ENCODE results near the gene PIKFYVE. TPM values are rescaled to one million over a fixed set of nuclear protein-coding genes. Genes with fewer than 3 reads are reported as not detected.
A peak's percentile ranks its signal among the peaks of the same experiment; 100 is the strongest.
"Not testable (repeated sequence)": the region's sequence is repeated elsewhere in the genome, so short reads cannot be mapped to it uniquely, and the experiment has no call there.

Gene PIKFYVE
- 10 to 100 TPM; 50.6 to 51.2 TPM for total RNA-seq
- 1 to 10 TPM; 5.3 to 6.6 (median 5.4) TPM for polyA plus RNA-seq
- total RNA-seq: 88.4 to 176 (median 132) reads per million in 6 experiments

- DNase-seq (peak; percentile 65 to 93 (median 85)), ATAC-seq (peak; percentile 82 to 83)
- POLR2A ChIA-PET: interaction anchor here (0.8 to 8.1 kb wide), 7 partner anchors 12 to 1101 kb away, joined by 3 to 98 read pairs (median 5); partner anchors contain the start of genes CREB1, IDH1 and METTL21A
- H3K36me3 Mint-ChIP-seq: peaks cover 0 to 7% (median 4%) of the 10 kb centered on the region in 3 donors
- no peaks in the 10 kb centered on the region for H3K27me3 Mint-ChIP-seq
- no peaks in the 10 kb centered on the region for H3K9me3 Mint-ChIP-seq
- H3K27ac Mint-ChIP-seq: peak within 1 kb of the TSS; percentile 94 to 99 (median 98)
- peak within 1 kb of the TSS; percentile 88 to 99 (median 96) for H3K4me3 Mint-ChIP-seq
- H3K4me1 Mint-ChIP-seq: peaks cover 19 to 57% (median 49%) of the 10 kb centered on the region in 4 donors
These were observed at the start of gene PIKFYVE for GRCh38 chr2:208265801-208266552. TSS of gene PIKFYVE (plus strand) at chr2:208266255. CDS start at chr2:208271520, 5,265 bp downstream.

GRCh38 chr2:208221873-208222272 is 44.2 kb upstream of the PIKFYVE start:
- H3K36me3 Mint-ChIP-seq, H3K27ac Mint-ChIP-seq, H3K27me3 Mint-ChIP-seq: not testable (repeated sequence)

GRCh38 chr2:208222351-208222750 is 43.7 kb upstream of the PIKFYVE start:
- DNase-seq: no peak
- H3K27ac Mint-ChIP-seq: no peak overlapping the region
- POLR2A ChIA-PET: no interaction called here
- no peak overlapping the region for H3K4me3 Mint-ChIP-seq
- no peaks in the 10 kb centered on the region for H3K36me3 Mint-ChIP-seq
- H3K9me3 Mint-ChIP-seq: peaks cover 0 to 16% (median 0%) of the 10 kb centered on the region in 9 donors
- no peaks in the 10 kb centered on the region for H3K4me1 Mint-ChIP-seq
- ATAC-seq: no peak
- peaks cover 0 to 9% (median 0%) of the 10 kb centered on the region in 5 donors for H3K27me3 Mint-ChIP-seq

More at GRCh38 chr2:208221873-208222272, 44.2 kb upstream of the PIKFYVE start:
- H3K4me1 Mint-ChIP-seq, POLR2A ChIA-PET, ATAC-seq, DNase-seq, H3K4me3 Mint-ChIP-seq: not testable (repeated sequence)
- peaks cover 0 to 16% (median 0%) of the 10 kb centered on the region in 9 donors for H3K9me3 Mint-ChIP-seq

- Mint-ChIP-seq H3K27ac (no peak overlapping the region), H3K27me3 (peaks cover 0 to 9% (median 0%) of the 10 kb centered on the region in 5 donors), H3K4me1 (no peaks in the 10 kb centered on the region), H3K9me3 (peaks cover 0 to 12% (median 1%) of the 10 kb centered on the region in 9 donors), H3K4me3 (no peak overlapping the region), H3K36me3 (no peaks in the 10 kb centered on the region)
- DNase-seq (no peak), ATAC-seq (no peak)
- POLR2A ChIA-PET: no interaction called here
These were observed 41.3 kb upstream of the PIKFYVE start for GRCh38 chr2:208224802-208225201.

- DNase-seq (no peak), ATAC-seq (no peak)
- Mint-ChIP-seq H3K4me3 (no peak overlapping the region), H3K9me3 (peaks cover 0 to 19% (median 13%) of the 10 kb centered on the region in 9 donors), H3K36me3 (peaks cover 0 to 7% (median under 1%) of the 10 kb centered on the region in 3 donors), H3K27ac (no peak overlapping the region), H3K4me1 (no peaks in the 10 kb centered on the region), H3K27me3 (peaks cover 0 to 4% (median 0%) of the 10 kb centered on the region in 5 donors)
- POLR2A ChIA-PET: no interaction called here
These were observed 38.3 kb upstream of the PIKFYVE start for GRCh38 chr2:208227581-208228232.

- POLR2A ChIA-PET: no interaction called here
- ATAC-seq (no peak), DNase-seq (no peak)
- peaks cover 0 to 25% (median 13%) of the 10 kb centered on the region in 9 donors for H3K9me3 Mint-ChIP-seq
- H3K27me3 Mint-ChIP-seq: peaks cover 0 to 4% (median 0%) of the 10 kb centered on the region in 5 donors
- H3K36me3 Mint-ChIP-seq: peaks cover 0 to 7% (median 3%) of the 10 kb centered on the region in 3 donors
- no peak overlapping the region for H3K27ac Mint-ChIP-seq
- H3K4me3 Mint-ChIP-seq: no peak overlapping the region
- H3K4me1 Mint-ChIP-seq: no peaks in the 10 kb centered on the region
These were observed 37.6 kb upstream of the PIKFYVE start for GRCh38 chr2:208228476-208228875.

- Mint-ChIP-seq H3K27ac (no peak overlapping the region), H3K9me3 (peaks cover 0 to 31% (median 13%) of the 10 kb centered on the region in 9 donors), H3K36me3 (peaks cover 20 to 43% (median 35%) of the 10 kb centered on the region in 3 donors), H3K4me1 (no peaks in the 10 kb centered on the region), H3K27me3 (peaks cover 0 to 4% (median 0%) of the 10 kb centered on the region in 5 donors), H3K4me3 (no peak overlapping the region)
- POLR2A ChIA-PET: interaction anchor here (0.7 kb wide), 1 partner anchor 132 kb away, joined by 3 read pairs; no protein-coding TSS in a partner anchor
- no peak for ATAC-seq
- DNase-seq: no peak
These were observed 31.3 kb upstream of the PIKFYVE start for GRCh38 chr2:208234786-208235185.

- DNase-seq: no peak
- Mint-ChIP-seq H3K4me3 (no peak overlapping the region), H3K27ac (no peak overlapping the region), H3K36me3 (peaks cover 24 to 50% (median 41%) of the 10 kb centered on the region in 3 donors), H3K9me3 (peaks cover 0 to 26% (median 12%) of the 10 kb centered on the region in 9 donors), H3K4me1 (no peaks in the 10 kb centered on the region), H3K27me3 (no peaks in the 10 kb centered on the region)
- POLR2A ChIA-PET: no interaction called here
- no peak for ATAC-seq
These were observed 30.2 kb upstream of the PIKFYVE start for GRCh38 chr2:208235860-208236259.

GRCh38 chr2:208239770-208240493 is 26.1 kb upstream of the PIKFYVE start:
- Mint-ChIP-seq H3K4me1 (no peaks in the 10 kb centered on the region), H3K27ac (peak overlapping the region in 2 of 10 donors; percentile 31 to 39), H3K27me3 (no peaks in the 10 kb centered on the region), H3K36me3 (peaks cover 17 to 86% (median 46%) of the 10 kb centered on the region in 3 donors), H3K4me3 (no peak overlapping the region), H3K9me3 (peaks cover 0 to 6% (median 0%) of the 10 kb centered on the region in 9 donors)
- no peak for DNase-seq
- no peak for ATAC-seq
- POLR2A ChIA-PET: no interaction called here

GRCh38 chr2:208240619-208241209 is 25.3 kb upstream of the PIKFYVE start:
- H3K4me3 Mint-ChIP-seq: no peak overlapping the region
- POLR2A ChIA-PET: no interaction called here
- H3K9me3 Mint-ChIP-seq: peaks cover 0 to 3% (median 0%) of the 10 kb centered on the region in 9 donors
- peak overlapping the region in 2 of 10 donors; percentile 37 to 39 for H3K27ac Mint-ChIP-seq
- no peaks in the 10 kb centered on the region for H3K27me3 Mint-ChIP-seq
- ATAC-seq (no peak), DNase-seq (no peak)
- peaks cover 12 to 84% (median 40%) of the 10 kb centered on the region in 3 donors for H3K36me3 Mint-ChIP-seq
- no peaks in the 10 kb centered on the region for H3K4me1 Mint-ChIP-seq

- H3K9me3 Mint-ChIP-seq: no peaks in the 10 kb centered on the region
- DNase-seq (no peak), ATAC-seq (no peak)
- POLR2A ChIA-PET: no interaction called here
- no peaks in the 10 kb centered on the region for H3K27me3 Mint-ChIP-seq
- no peaks in the 10 kb centered on the region for H3K4me1 Mint-ChIP-seq
- H3K4me3 Mint-ChIP-seq: no peak overlapping the region
- H3K36me3 Mint-ChIP-seq: peaks cover 4 to 89% (median 27%) of the 10 kb centered on the region in 3 donors
- no peak overlapping the region for H3K27ac Mint-ChIP-seq
These were observed 21.6 kb upstream of the PIKFYVE start for GRCh38 chr2:208244422-208244821.

- no peak for DNase-seq
- no peak overlapping the region for H3K27ac Mint-ChIP-seq
- POLR2A ChIA-PET: no interaction called here
- H3K27me3 Mint-ChIP-seq: no peaks in the 10 kb centered on the region
- H3K36me3 Mint-ChIP-seq: peaks cover 6 to 93% (median 25%) of the 10 kb centered on the region in 3 donors
- no peaks in the 10 kb centered on the region for H3K9me3 Mint-ChIP-seq
- peaks cover 0 to 13% (median 0%) of the 10 kb centered on the region in 4 donors for H3K4me1 Mint-ChIP-seq
- H3K4me3 Mint-ChIP-seq: no peak overlapping the region
- no peak for ATAC-seq
These were observed 20.3 kb upstream of the PIKFYVE start for GRCh38 chr2:208245746-208246145.

Data from naive thymus-derived CD8-positive, alpha-beta T cell (primary cell).